NCI-H1048 (cell line): Measurements from ENCODE around the gene PRPF19.

ENCODE experiments used
- DNase-seq: peaks from one replicate; lab custom pipeline; 2025; lab: John Stamatoyannopoulos, UW

Gene PRPF19

DNA sequence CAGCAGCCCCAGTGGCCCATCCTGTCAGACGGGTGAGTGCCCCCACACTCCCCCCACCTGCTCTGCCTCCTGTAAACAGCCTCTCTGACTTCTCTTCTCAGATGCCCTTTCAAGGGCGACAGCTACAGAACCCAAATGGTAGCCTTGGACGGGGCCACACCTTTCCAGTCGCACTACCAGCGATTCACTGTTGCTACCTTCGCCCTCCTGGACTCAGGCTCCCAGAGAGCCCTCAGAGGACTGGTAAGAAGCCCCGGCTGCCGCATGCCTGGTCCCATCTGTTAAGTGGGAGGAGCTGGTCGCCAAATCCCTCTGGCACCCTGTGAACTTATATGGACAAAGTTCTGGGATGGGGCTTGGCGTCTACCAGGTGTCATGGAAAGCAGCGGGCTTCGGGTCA, 32.9 kb downstream of the PRPF19 start:
- no peak for DNase-seq

GRCh38 chr11:60872961-60873524, 33.3 kb downstream of the PRPF19 start:
- no peak for DNase-seq

DNA sequence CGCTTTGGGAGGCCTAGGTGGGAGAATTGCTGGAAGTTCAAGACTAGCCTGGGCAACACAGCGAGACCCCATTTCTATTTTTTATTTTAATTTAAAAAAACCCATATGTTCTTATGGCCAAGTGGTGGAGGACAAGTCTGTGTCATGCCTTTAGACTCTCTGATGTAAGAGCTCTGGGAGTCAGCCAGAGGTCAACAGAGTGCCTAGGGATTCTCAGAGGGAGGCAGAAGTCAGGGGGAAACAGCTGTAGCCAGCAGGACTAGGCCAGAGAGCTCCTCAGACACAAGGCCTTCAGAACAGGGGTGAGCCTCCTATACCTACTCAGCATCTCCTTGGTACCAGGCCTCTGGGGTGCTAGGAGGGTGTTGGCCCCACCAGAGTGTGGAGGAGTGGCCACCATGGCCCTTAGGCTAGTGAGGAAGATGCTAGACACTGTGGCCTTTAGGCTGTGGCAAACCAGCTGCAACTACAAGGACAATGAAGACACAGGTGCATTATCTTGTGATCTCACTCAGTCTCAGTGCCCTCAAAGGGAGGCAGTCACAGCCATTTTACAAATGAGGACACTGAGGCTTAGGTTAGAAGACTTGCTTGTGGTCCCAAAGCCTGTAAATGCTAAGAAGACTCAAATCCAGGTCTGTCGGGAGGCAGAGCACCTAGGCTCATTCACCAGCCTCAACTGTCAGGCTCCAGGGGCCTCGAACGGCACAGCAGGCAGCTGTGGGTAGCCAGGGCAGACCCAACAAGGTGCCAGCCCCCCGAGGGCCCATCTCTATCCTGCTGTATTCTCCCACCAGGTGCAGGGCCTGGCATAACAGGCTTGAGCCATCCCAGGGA, 34.0 kb downstream of the PRPF19 start:
- DNase-seq, result no peak

- DNase-seq, result no peak
Measured at GRCh38 chr11:60871378-60872061, 34.9 kb downstream of the PRPF19 start.

DNA sequence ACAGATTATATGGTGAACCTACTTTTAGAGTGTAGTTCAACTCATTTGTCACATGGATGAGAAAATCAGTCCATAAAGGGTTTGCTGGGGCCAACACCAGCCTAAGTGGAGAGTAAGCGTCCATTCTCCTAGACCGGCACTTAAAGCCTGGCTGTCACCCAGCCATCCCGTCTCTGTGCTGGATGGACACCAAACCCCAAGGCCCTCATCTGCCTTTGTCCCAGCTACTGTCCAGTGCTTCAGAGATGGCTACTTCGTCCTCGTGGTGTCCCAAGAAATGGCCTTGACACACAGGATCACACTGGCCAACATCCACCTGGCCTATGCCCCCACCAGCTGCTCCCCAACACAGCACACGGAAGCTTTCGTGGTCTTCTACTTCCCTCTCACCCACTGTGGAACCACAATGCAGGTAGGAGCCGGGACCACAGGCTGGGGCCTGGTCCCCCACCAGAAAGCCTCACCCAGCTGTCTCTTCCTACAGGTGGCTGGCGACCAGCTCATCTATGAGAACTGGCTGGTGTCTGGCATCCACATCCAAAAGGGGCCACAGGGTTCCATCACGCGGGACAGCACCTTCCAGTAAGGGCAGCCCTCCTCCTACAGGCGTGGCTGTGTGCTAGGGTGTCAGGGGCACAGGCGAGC, 35.5 kb downstream of the PRPF19 start:
- no peak for DNase-seq

GRCh38 chr11:60870276-60870675, 36.1 kb downstream of the PRPF19 start:
- no peak for DNase-seq

- no peak for DNase-seq
Measured at GRCh38 chr11:60869451-60869825, 36.9 kb downstream of the PRPF19 start.

DNA sequence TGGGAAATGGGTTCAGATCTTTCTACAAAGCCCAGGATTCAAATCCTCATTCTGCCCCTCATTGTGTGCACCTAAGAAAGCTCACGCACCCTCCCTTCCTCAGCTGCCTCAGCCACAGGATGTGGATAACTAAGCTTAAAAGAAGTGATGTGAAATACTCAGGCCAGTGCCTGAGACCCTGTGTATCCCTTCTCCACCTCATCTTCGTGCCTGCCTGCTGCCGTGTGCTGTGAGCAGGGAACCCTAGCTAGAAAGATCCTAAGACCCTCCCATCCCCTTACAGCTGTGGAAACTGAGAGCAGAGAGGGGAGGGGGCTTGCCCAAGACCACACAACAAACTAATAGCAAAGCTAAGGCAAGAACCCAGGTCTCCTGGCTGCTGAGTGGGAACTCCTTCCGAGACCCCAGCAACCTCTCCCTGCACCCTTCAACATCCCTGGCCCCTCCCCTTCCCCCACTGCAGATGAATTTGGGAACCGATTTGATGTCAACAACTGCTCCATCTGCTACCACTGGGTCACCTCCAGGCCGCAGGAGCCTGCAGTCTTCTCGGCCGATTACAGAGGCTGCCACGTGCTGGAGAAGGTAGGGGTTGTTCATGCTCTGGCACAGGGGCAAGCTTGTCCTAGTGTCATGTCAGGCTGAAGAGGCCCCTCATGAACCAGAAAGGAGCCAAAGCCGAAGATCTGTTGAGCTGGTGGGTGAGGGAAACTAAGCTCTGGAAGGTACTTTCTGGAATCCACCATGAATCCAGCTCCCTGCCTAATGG, 37.5 kb downstream of the PRPF19 start:
- DNase-seq, result no peak

DNA sequence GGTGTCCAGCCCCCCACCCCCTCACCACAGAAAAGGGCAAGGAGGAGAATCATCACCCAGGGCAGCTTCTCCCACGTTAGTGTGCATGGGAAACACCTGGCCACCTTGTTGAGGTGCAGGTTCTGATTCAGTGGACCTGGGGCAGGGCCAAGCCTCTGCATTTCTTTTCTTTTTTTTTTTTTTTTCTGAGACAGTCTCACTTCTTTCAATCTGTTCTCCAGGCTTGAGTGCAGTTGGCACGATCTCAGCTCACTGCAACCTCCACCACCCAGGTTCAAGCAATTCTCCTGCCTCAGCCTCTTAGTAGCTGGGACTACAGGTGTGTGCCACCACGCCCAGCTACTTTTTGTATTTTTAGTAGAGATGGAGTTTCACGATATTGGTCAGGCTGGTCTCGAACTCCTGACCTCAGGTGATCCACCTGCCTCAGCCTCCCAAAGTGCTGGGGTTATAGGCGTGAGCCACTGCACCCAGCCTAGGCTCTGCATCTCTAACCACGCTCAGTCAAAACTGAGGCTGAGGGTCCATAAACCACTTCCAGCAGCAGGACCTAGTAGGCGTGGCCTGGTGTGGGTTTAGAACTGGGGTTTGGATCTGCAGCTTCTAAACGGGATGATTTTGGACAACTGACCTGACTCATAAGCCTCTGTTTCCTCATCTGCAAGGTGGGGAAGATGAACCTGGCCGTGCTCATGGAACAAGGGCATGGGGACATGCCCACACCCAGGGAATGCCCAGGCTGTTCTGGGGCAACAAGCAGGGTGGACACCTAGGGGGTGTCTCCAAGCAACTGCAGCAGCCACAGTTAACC, 38.3 kb downstream of the PRPF19 start:
- DNase-seq, result no peak

DNA sequence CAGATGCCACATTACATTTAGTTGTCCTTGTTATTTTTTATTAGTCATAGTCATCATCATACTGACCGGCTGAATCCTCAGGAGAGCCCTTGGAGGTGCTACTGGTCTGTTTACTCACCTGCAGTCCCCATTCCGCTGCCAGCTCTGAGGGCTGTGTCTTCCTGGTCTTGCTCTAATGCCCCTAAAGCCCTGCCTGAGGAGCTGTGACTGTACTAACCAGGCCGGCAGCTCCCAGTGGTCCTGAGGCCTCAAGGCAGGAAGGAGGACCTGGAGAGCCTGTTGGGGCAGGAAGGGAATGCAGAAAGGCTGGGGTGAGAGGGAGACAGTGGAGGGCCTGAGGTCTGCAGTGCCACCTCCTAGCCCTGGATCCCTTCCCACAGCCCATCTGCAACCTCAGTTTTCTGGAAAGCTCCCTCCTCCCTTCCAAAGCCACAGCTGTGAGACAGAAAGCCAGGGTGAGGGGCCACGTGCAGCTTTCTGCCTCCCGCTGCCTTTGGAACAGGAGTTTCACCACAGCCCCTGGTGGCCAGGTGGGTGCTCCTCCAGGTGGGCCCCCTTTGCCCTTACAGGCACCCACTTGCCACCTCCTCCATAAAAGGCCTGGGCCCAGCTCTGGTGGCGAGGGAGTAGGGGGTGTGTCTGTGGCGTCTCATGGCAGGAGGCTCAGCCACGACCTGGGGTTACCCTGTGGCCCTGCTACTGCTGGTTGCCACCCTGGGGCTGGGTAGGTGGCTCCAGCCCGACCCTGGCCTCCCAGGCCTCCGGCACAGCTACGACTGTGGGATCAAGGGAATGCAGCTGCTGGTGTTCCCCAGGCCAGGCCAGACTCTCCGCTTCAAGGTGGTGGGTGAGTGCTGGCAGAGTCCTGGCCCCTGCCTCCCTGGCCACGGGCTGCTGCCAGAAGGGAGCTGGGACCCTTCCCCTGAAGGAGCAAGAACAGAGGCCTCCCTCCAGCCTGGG, 39.2 kb downstream of the PRPF19 start, which contains the start of gene ZP1:
Gene ZP1 (plus strand): TSS at position 632 of the 960 bp plus-strand sequence. CDS start 20 bp downstream, at position 652.
- DNase-seq, result no peak

- no peak for DNase-seq
Measured at GRCh38 chr11:60864856-60865513, 41.4 kb downstream of the PRPF19 start.

- no peak for DNase-seq
Measured at GRCh38 chr11:60863550-60864521, 42.5 kb downstream of the PRPF19 start.

DNA sequence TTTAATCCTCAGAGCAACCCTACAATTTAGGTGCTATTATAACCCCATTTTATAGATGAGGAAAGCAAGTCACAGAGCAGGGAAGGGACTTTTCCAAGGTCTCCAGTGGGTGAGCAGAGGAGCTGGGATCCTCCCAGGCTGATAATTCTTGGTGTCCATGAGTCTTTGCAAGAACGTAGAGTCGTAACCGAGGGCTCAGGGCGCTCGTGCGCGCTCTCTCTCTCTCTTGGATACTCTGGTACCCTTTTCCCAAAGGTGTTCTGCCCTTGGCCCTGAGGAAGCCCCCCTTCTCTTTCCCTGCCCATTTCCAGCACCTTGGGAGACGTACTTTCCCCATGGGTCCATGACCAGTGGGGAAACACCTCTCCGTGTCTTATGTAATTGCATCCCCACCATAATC, 44.2 kb downstream of the PRPF19 start:
- no peak for DNase-seq

- DNase-seq, result no peak
Measured at GRCh38 chr11:60860943-60861342, 45.4 kb downstream of the PRPF19 start.

GRCh38 chr11:60859616-60860250, 46.7 kb downstream of the PRPF19 start:
- DNase-seq, result no peak

DNA sequence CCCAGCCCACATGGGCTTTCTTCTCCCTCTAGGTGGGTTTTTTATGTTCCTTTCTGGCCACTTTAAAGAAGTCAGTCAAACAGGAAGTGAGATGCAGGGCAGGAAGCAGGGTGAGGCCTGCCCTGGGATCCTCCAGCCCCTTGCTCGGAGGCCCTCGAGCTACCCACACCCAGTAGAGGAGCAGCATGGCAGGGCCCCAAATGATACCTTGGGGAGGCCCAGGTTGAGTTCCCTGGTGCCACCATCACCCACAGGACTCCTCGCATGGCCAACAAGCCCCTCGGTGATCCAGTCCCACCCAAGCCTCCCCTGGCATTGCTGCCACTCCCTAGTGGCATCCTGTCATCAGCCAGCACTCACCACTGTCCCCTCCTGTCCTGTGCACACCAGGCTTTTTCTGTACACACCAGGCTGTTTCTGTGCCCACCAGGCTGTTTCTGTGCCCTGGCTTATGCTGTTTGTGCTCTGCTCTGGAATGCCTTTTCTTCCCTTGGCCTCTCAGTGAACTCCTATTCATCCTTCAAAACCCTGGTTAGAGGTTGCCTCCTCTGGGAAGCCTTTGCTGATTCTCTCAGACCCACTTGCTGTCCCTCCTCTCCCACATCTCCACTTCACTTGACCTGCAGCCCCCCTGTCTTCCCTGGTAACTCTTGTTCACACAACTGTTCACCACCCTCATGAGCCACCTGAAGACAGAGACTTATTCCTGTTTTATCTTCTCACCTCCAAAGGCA, 47.5 kb downstream of the PRPF19 start:
- no peak for DNase-seq

DNA sequence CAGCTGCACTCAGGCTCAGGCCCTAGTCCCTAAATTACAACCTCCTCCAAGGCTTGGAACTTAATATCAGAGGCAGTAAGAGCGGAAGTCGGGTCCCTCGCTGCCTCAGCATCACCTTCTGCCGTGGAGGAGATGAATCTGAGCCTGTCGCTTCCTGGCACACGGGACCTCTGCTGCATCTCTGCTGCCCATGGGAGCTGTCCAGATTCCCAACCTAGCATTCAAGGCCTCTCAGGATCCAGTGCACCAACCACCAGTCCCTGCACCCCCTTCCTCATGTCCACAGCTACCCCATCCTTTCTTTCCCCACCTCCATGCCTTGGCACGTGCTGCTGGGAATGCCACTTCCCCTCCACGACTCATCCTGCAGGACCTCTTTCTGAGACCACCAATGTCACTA, 48.1 kb downstream of the PRPF19 start:
- DNase-seq, result no peak
